NCI-H2196 (cell line): ENCODE measurements around the gene ICE1.
"Not testable (repeated sequence)": the region's sequence is repeated elsewhere in the genome, so short reads cannot be mapped to it uniquely, and the experiment has no call there.

Experiments used
- DNase-seq: peaks from one replicate; lab custom pipeline; 2025; ENCODE audit not compliant: unreplicated experiment; lab: John Stamatoyannopoulos, UW

The ICE1 gene

DNA sequence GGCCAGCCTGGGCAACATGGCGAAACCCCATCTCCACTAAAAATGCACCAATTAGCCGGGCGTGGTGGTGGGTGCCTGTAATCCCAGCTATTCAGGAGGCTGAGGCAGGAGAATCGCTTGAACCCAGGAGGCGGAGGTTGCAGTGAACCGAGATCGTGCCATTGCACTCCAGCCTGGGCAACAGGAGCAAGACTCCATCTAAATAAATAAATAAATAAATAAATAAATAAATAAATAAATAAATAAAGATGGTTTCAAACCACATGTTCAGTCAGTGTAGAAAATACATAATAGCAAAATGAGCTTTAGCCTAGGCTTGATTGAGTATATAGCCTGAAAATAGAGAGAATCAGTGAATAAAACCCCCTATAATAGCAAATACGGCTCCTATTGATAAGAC, 27.4 kb upstream of the ICE1 start:
- not testable (repeated sequence) for DNase-seq

DNA sequence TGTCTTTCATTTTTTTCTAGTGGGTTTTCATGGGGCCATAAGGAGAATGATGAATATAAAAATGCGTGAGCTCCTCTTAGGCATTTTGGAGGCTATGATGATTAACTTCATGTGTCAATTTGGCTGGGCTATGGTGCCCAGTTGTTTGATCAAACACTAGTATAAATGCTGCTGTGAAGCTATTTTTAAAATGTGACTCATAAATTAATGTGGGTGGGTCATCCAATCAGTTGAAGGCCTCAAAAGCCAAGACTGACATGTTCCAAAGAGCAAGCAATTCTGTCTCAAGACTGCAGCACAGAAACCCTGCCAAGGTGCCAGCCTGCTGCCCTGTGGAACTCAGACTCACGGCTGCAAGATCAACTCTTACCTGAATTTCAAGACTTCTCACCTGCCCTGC, 24.4 kb upstream of the ICE1 start:
- no peak for DNase-seq

DNA sequence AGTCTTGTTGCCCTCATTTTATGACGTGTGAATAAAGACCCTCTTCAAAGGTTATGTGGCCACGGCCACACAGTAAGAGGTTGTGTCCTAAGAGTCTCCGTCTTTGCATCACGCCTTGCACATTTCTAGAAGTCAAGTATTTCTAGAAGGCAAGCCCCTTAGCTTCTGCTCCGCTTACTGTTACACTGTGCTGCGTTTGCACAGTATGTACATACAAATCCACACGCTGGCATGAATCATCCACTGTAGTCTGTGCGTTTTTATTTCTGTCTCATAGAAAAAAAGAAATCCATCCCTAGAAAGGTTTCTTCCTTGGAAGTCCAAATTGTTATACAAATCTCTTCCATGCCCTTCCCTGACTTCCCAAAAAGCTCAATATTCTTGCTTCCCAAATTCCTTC, 21.4 kb upstream of the ICE1 start:
- DNase-seq, result no peak

DNA sequence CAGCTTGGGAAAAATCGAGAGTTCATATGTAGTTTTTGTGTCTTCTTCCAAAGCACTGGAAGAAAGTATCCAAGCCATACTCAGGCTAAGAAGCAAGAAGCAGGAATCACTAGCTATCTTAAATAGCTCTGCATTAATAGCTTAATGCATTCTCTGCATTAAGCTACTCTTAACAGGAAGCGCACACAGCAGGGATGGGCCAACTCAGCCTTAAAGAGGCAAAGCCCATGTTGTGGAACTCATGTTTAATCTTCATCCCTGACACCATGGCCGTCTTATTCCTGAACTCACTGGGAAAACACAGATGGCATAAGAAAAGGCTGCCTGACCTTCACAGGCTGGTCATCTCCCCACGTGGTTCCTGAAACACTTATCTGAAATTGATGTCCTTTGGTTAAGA, 18.7 kb upstream of the ICE1 start:
- DNase-seq, result no peak

DNA sequence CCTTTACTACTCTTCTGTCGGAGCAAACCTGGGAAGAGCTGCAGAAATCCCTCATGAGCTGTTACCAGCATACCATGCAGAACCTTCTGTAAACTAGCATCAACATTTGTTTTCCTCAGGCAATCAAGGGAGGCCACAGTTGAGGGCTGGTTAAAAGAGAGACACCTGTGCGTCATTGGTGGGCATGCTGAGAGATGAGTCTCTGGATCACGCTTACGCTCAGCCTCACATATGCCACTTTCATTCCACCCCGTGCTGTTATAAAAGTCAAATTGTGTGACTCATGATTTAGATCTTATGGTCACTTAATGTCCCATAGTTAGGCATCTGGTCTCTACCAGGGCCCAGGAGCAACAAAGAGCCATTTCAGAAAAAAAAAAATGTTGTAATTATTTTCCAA, 18.1 kb upstream of the ICE1 start:
- no peak for DNase-seq

DNA sequence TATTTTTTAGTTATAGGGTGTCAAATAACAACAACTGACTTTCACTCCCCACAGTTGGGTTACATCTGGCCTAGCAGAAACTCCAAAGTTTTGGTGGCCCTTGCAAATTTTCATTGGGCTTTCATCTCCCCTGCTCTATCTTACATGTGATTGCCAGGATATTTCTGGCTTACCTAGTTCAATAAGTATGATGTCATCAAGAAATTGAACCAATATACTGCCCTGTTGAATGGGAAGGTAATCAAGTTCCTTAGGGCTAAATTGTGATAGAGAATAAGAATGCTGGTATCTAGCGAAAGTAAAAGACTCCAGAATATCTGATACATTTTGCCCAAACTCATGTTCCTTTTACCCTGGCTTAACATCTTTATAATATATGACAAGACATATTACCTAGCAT, 17.0 kb upstream of the ICE1 start:
- no peak for DNase-seq

DNA sequence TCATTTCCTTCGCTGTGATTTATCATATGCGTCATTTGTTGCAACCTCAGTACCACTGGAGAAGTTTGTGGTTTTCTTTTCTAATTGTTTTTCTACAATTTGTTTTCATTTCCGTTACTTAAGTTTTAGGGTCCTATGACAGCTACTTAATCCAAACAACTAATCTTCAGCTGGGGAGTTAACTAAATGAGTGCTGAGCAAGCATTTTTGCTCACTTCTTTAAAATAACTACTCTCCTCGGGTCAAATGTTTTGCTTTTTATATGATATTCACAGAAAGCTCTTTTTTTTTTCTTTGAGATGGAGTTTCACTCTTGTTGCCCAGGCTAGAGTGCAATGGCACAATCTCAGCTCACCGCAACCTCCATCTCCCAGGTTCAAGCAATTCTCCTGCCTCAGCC, 14.6 kb upstream of the ICE1 start:
- DNase-seq, result no peak

DNA sequence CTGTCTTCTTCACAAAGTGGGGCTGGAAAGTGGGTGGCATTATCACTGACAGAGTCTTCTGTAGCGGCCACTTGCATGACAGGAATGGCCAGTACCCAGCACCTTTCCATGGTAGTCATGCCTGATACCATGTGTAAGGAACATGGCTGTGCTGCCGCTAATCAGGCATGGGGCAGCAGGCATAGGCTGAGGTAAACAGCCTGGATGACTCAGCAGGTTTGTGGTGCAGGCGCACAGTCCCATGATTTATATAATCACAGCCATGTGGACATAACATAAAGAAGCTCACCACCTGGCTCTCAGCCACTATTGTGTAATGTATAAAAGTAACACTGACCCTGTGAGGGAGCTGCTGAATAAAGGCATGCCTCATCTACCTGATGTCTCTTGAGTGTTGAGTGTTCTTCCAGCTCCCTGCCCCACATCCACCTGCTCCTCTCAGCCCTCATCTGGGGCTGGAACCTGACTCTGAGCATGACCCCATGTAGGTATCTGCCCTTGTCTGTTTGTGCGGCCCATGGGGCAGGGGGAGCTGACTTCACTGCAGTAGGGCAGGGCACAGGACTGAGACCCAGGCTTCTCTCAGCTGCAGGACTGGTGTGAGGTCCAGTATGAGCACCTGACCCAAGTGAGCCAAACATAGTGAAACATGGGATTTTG, 13.2 kb upstream of the ICE1 start:
- no peak for DNase-seq

DNA sequence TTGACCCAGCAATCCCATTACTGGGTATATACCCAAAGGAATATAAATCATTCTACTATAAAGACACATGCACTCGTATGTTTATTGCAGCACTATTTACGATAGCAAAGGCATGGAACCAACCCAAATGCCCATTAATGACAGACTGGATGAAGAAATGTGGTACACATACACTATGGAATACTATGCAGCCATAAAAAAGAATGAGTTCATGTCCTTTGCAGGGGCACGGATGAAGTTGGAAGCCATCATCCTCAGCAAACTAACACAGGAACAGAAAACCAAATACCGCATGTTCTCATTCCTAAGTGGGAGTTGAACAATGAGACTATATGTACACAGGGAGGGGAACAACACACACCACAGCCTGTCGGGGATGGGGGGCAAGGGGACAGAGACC, 8.6 kb upstream of the ICE1 start:
- DNase-seq, result not testable (repeated sequence)

DNA sequence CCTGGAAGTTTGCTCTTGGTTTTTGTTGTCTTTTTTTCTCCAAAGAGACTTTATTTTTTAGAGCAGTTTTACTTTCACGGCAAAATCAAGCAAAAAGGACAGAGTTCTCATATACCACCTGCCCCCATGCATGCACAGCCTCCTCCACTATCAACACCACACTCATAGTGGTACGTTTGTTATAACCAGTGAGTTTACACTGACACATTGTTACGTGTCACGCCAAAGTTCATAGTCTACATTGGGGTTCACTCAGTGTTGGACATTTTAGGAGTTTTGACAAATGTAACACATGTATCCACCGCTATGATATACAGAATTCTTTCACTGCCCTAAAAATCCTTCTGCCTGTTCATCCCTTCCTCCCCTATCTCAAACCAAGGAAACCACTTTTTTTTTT, 7.5 kb upstream of the ICE1 start:
- DNase-seq, result no peak

DNA sequence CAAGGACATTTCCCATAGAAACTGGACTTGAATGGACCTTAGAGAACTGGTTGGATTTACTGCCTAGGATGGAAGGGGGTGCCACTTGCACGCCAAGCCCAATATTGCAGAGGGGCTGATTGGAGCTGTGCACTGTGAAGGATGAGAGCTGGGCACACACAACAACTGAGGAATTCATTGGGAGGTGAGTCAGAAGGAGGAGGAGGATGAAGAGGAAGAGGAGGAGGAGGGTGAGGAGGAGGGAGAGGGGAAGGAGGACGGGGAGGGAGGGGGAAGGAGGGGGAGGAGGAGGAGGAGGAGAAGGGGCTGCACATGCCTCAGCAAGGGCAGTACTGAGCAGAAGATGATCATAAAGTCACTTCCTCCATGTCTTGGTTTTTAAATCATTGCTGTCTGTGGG, 5.7 kb upstream of the ICE1 start:
- no peak for DNase-seq

DNA sequence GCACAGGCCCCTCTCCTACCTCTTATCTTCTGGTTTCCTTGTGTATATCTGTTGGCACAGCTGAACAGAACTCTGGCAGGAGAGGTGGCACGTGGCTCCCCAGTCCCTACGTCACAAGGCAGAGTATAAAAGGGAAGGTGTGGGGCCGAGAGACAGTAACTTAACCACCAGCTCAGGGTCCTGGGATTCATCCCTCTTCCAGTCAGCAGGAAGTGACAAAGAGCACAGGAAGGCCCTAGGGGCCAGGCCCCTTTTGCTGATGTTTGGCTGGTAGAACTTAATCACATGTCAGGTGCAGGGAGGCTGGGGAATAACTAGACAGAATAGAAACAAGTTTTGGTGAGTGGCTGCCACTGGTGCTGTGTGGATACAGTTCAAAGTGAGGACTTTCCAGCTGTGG, 4.5 kb upstream of the ICE1 start:
- no peak for DNase-seq

DNA sequence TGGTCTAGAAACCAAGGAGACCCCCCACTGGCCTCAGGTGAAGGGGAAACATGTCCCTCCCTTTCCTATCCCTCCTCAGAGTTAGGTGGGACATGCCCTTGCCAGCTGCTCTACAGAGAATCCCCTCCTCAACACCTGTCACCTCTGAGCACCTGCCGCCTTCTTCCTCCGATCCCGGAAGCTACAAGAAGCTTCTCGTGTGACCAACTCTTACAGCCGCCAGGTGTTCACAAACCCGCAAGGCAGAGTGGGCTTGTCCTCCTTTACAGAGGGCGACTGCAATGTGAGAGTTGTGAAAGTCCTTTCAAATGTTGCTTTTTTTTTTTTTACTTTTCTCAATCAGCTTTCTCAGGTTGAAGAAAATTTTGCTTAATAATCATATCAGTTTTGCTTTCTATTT, 3.7 kb upstream of the ICE1 start:
- no peak for DNase-seq

DNA sequence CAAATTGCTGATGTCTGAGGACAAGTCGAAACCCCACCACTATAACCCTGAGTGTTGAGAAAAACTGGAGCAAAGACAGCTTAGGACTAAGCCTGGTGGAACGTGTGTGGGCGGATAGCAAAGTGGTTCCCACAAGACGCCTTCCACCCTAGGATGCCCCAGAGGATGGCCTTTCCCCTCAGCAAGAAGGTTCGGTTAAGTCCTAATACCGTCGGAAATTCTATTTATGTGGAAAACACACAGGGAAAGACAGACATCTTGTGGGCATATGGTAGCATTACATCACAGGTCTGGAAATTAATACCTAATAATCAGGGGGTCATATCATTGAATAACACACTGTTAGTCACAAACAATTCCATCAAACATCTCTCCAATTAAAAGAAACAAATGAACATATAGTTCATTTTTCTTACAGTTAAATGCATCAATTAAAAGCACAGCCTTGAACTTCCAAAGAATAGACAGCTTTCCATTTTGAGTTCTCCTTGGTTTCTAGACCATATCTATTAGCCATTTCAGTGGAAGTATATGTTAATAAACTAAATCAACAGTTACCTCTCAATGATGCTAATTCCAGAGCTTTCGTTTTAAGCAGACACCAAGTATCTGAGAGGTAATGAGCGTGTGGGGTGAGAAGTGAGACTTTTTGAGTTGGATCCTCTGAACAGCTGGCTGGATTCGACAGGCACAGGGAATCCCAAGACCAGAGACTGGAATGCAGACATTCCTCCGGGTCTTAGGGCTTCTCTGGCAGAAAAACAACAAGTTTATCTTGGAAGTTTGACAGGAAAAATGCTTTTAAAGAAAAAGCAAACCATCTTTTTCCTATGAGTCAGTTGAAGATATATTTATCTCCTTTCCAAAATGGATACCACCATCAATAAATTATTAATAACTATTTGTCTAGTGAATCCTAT, 2.9 kb upstream of the ICE1 start:
- peak; percentile 28 for DNase-seq

DNA sequence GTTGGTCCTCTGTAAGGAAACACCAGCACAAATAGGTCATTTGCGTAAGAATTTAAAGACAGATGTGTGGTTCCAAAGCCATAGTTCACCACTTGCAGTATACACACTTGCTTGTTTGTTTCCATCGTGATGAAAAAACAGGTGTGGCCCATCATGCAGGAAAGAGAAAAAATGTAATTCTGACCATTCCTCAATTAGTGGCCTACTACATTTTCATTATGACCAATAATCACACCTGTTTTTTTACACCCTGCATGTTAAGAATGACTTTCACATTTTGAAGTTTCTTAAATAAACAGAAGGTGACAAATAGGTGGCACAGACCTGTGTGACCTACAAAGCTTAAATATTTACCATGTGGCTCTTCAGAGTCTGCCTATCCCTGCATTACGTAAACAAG, 2.2 kb upstream of the ICE1 start:
- DNase-seq, result no peak

DNA sequence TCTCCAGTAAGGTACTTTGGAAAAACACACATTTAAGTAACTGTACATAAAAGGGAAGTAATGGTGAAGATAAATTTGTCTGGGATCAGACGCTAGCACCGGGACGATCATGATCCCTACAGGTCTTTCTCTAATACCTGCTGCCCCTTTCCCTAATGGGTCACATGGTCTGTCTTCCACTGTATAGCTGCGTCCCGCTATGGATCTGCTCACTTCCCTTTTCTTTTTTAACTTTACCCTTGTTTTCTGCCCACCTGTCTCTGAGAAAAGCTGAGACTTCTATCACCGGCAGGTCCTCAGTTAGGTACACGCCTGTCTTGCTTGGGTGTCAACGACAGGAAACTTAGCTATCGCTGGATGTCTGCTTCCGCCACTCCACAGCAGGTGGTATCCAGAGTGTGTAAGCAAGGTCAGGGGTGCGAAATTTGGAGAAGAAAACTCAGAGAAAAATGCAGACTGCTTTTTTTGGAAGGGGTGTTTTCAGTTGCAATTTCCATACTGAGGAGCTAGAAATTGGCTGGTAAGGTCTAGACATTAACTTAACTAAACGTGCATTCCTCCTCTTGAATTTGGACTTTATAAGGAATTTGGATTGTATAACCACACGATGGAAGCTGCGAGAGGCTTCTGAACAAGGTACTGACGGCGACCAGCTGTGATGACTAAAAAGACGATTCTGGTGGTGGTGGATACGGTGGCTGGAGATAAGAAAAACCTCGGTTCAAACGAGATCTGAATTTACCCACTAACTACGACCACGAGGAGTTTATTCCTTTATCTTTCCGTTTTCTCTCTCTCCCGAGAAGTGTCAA, 1.1 kb upstream of the ICE1 start:
- DNase-seq, result no peak

DNA sequence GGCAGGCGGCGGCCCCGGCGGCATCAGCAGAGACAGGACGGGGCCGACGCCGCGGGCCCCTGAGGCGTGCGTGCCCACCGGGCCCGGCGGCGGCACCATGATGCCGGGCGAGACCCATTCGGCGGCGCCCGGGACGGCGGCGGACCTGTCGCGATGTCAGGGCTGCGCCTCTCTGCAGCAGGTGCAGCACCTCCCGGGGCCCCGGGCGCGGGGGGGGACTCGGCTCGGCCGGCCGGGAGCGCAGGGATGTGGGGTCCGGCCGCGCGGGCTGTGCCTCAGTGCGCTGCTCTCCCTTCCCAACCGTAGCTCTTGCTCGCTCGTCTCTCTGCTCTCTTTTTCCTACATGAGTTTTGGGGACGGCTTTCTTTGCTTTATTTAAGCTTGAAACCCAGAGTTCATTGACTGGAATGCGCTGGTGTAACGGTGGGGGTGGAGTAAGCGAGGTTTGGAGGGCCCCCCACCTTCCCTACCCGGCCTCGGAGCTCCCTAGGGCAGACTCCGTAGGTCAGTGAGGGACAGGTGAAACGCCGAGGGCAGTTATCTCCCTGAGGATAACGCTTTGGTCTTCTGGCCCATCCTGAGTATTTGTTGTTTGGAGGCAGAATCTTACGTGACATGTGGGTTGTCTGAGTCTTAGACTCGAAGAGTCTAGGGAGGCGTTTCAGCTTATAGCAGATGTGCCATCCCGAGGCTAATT, 490 bp downstream of the ICE1 start:
- no peak for DNase-seq

DNA sequence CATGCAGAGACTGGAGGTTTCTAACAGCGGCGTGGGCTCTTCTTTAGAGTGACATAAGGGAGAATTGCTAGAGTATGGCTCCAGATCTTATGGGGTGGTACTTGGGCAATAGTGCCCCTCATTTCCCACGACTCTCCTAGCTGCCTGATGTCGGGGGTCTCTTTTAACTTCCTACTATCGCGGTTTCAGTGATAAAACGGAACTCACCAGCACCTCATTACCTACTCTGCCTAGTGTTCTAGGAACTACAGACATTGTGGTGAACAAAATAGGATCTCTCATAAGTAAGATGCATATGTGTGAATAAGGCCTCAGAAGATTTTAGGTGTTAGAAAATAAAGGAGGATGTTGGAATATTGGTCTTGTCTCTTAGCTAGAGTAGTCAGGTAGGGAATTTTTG, 1.1 kb downstream of the ICE1 start:
- DNase-seq, result no peak

DNA sequence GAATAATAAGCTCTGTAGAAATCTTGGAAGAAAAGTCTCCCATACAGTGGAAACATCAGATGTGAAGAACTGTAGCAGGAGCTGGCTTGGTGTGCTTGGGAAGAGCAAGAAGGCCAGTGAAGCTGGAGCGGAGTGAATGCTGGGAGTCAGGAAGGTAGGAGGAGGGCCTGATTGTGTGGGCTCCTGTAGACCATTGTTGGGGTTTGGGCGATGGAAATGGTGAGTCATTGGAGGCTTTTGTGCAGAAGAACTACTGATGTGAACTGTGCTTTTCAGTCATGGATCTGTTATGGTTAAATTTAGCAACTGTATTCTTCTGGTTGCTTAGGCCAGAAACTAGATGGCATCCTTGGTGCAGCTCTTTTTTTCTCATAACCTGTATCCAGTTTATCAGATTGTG, 2.3 kb downstream of the ICE1 start:
- DNase-seq, result no peak

DNA sequence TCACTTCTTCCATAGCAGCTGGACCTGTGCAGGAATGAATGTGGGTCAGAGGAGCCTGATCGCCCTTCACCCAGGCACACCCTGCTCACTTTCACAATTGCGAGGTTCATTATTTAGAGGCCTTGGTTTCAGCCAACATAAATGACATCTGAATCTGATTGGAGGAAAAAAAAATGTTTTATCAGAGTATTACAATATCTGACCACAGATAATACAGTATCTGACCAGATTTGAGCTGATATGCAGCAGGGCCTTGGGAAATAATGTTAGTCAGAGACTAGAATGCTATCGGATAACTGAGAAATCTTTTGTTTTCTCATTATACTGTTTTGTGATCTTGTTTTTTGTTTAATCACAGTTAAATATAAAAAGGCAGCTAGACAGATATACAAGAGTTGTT, 7.7 kb downstream of the ICE1 start:
- DNase-seq, result no peak

DNA sequence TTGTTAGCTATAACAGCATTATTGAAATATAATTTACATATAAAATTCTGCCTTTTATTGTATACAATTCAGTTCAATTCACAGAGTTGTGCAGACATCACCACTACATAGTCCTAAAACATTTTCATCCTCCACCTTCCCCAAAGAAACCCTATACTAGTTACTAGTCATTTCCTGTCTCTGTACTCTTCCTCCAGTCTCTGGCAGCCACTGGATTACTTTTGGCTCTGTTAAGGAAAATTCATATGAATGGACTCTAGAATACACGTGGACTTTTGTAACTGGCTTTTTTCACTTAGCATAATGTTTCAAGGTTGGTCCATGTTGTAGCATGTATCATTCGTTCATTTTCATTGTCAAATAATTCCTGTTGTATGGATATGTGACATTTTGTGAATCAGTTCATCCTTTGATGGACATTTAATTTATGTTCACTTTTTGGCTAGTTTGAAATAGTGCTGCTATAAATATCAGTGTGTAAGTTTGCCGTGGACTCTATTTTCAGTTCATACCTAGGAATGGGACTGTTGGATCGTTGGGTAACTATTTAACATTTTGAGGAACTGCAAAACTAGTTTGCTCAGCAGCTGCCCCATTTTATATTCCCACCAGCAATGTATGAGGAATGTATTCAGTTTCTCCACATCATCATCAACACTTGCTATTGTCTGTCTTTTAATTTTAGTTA, 9.7 kb downstream of the ICE1 start:
- no peak for DNase-seq
